DOHH2 (cell line): ENCODE results near the gene GATA6.

Experiments used
- CTCF ChIP-seq: fragments of 200-600 bp; sonication (generic); IDR thresholded peaks from one replicate; pipeline ENCODE4 v1.5.1; 2014; ENCODE audit warnings: antibody characterized with exemption, mild to moderate bottlenecking, low read depth, low read length; ENCODE audit not compliant: poor library complexity, severe bottlenecking
- EZH2phosphoT487 ChIP-seq: fragments of 200-600 bp; sonication (generic); IDR thresholded peaks from 2 replicates; pipeline ENCODE4 v1.6.1; 2017; ENCODE audit warnings: borderline replicate concordance, mild to moderate bottlenecking, antibody characterized with exemption, low read length, moderate library complexity, mixed read lengths

GRCh38 chr18:22141211-22141610, 28.2 kb upstream of the GATA6 start:
- TF ChIP-seq CTCF (no peak), EZH2phosphoT487 (no peak)
